ENCODE data around the gene LIPT2.

- TF ChIP-seq CTCF (IDR thresholded peaks at IDR 0.05) (no peak), POLR2A (IDR thresholded peaks at IDR 0.05) (no peak), EP300 (IDR thresholded peaks at IDR 0.05) (no peak)
Measured at GRCh38 chr11:74504100-74504691, 10.7 kb upstream of the LIPT2 start.
